Adipocyte (in vitro differentiated cells): ENCODE data around the gene SLC35B2.

Source experiments
- DNase-seq: peaks from one replicate; pipeline ENCODE4 v3.0.0-alpha.2; 2015; ENCODE audit warnings: low read depth
- H3K27me3 ChIP-seq: replicated peaks from 2 replicates; pipeline ENCODE4 v1.7.0; 2013; ENCODE audit warnings: mild to moderate bottlenecking, low read length, moderate library complexity; ENCODE audit not compliant: control insufficient read depth, insufficient read depth
- H3K36me3 ChIP-seq: 2 replicates; pipeline ENCODE4 v1.7.0; 2013; ENCODE audit warnings: low read length, mild to moderate bottlenecking, moderate library complexity; ENCODE audit not compliant: control insufficient read depth, insufficient read depth, severe bottlenecking
- H3K4me1 ChIP-seq: 2 replicates; pipeline ENCODE4 v1.7.0; 2013; ENCODE audit warnings: mild to moderate bottlenecking, low read length, moderate library complexity; ENCODE audit not compliant: control insufficient read depth, insufficient read depth
- H3K4me3 ChIP-seq: 2 replicates; pipeline ENCODE4 v1.7.0; 2013; ENCODE audit warnings: mild to moderate bottlenecking, low read length, moderate library complexity
- H3K9ac ChIP-seq: 2 replicates; pipeline ENCODE4 v1.7.0; 2013; ENCODE audit warnings: mild to moderate bottlenecking, low read length, moderate library complexity
- H3K9me3 ChIP-seq: 2 replicates; pipeline ENCODE4 v1.7.0; 2013; ENCODE audit warnings: mild to moderate bottlenecking, low read length, moderate library complexity; ENCODE audit not compliant: control insufficient read depth

SLC35B2 gene

GRCh38 chr6:44220913-44221290, 36.4 kb downstream of the SLC35B2 start:
- DNase-seq, result no peak
- Histone ChIP-seq H3K36me3 (no peaks in the 10 kb centered on the region), H3K4me3 (no peak overlapping the region), H3K9me3 (no peaks in the 10 kb centered on the region), H3K4me1 (peaks cover 63% of the 10 kb centered on the region), H3K27me3 (no peaks in the 10 kb centered on the region), H3K9ac (peak overlapping the region; percentile 36)

GRCh38 chr6:44219815-44220784, 37.2 kb downstream of the SLC35B2 start:
- no peak for DNase-seq
- no peaks in the 10 kb centered on the region for H3K36me3 ChIP-seq
- H3K4me1 ChIP-seq, result peaks cover 57% of the 10 kb centered on the region
- H3K4me3 ChIP-seq, result peak overlapping the region; percentile 79
- H3K9me3 ChIP-seq, result no peaks in the 10 kb centered on the region
- H3K27me3 ChIP-seq, result no peaks in the 10 kb centered on the region
- peak overlapping the region; percentile 74 for H3K9ac ChIP-seq

- no peaks in the 10 kb centered on the region for H3K9me3 ChIP-seq
- H3K36me3 ChIP-seq, result no peaks in the 10 kb centered on the region
- peaks cover 49% of the 10 kb centered on the region for H3K4me1 ChIP-seq
- peak overlapping the region; percentile 81 for H3K9ac ChIP-seq
- DNase-seq, result peak; percentile 83
- peak overlapping the region; percentile 79 for H3K4me3 ChIP-seq
- H3K27me3 ChIP-seq, result no peaks in the 10 kb centered on the region
These were observed 38.1 kb downstream of the SLC35B2 start for GRCh38 chr6:44219053-44219814.

GRCh38 chr6:44217332-44218143, 39.8 kb downstream of the SLC35B2 start:
- Histone ChIP-seq H3K36me3 (no peaks in the 10 kb centered on the region), H3K4me1 (peaks cover 41% of the 10 kb centered on the region), H3K4me3 (peak overlapping the region; percentile 26), H3K27me3 (no peaks in the 10 kb centered on the region), H3K9ac (peak overlapping the region; percentile 81), H3K9me3 (no peaks in the 10 kb centered on the region)
- DNase-seq, result no peak

GRCh38 chr6:44216677-44217331, 40.5 kb downstream of the SLC35B2 start, which contains the start of gene MYMX:
Gene MYMX, plus strand, starts transcription at chr6:44216926. Its CDS starts 546 bp downstream, at chr6:44217472.
- peak within 1 kb of the TSS; percentile 81 for H3K9ac ChIP-seq
- peak within 1 kb of the TSS; percentile 26 for H3K4me3 ChIP-seq
- DNase-seq, result no peak
- H3K27me3 ChIP-seq, result no peaks in the 10 kb centered on the region
- H3K4me1 ChIP-seq, result peaks cover 40% of the 10 kb centered on the region
- H3K9me3 ChIP-seq, result no peaks in the 10 kb centered on the region
- H3K36me3 ChIP-seq, result no peaks in the 10 kb centered on the region

- Histone ChIP-seq H3K4me3 (no peak overlapping the region), H3K36me3 (no peaks in the 10 kb centered on the region), H3K27me3 (no peaks in the 10 kb centered on the region), H3K9ac (no peak overlapping the region), H3K4me1 (peaks cover 30% of the 10 kb centered on the region), H3K9me3 (no peaks in the 10 kb centered on the region)
- DNase-seq, result no peak
These were observed 43.0 kb downstream of the SLC35B2 start for GRCh38 chr6:44214307-44214706.

- Histone ChIP-seq H3K4me1 (peaks cover 7% of the 10 kb centered on the region), H3K27me3 (no peaks in the 10 kb centered on the region), H3K9ac (no peak overlapping the region), H3K4me3 (no peak overlapping the region), H3K36me3 (no peaks in the 10 kb centered on the region), H3K9me3 (no peaks in the 10 kb centered on the region)
- no peak for DNase-seq
These were observed 46.0 kb downstream of the SLC35B2 start for GRCh38 chr6:44211284-44211683.

- Histone ChIP-seq H3K9me3 (no peaks in the 10 kb centered on the region), H3K4me3 (no peak overlapping the region), H3K9ac (peak overlapping the region; percentile 48), H3K27me3 (no peaks in the 10 kb centered on the region), H3K36me3 (no peaks in the 10 kb centered on the region), H3K4me1 (peaks cover 13% of the 10 kb centered on the region)
- no peak for DNase-seq
These were observed 49.4 kb downstream of the SLC35B2 start for GRCh38 chr6:44207966-44208365.
